IPS DF 19.7 (cell line): ENCODE data around the gene FCGR1A.
"Not testable (repeated sequence)": the region's sequence is repeated elsewhere in the genome, so short reads cannot be mapped to it uniquely, and the experiment has no call there.

Source experiments
- DNase-seq: peaks from one replicate; pipeline ENCODE4 v3.0.0-alpha.2; 2013; ENCODE audit warnings: low read depth, low spot score

FCGR1A gene

GRCh38 chr1:149832316-149833126 is 50.0 kb downstream of the FCGR1A start:
- not testable (repeated sequence) for DNase-seq

GRCh38 chr1:149833144-149833543 is 50.6 kb downstream of the FCGR1A start:
- DNase-seq = not testable (repeated sequence)

GRCh38 chr1:149841149-149841548 is 58.7 kb downstream of the FCGR1A start:
- not testable (repeated sequence) for DNase-seq
